Measurements from ENCODE around the gene MLKL. TPM values are rescaled to one million over a fixed set of nuclear protein-coding genes. Genes with fewer than 3 reads are reported as not detected.
"Not testable (repeated sequence)": the region's sequence is repeated elsewhere in the genome, so short reads cannot be mapped to it uniquely, and the experiment has no call there.

The MLKL gene
- total RNA-seq, 1 experiment from 2014 or later = 9.4 TPM

DNA sequence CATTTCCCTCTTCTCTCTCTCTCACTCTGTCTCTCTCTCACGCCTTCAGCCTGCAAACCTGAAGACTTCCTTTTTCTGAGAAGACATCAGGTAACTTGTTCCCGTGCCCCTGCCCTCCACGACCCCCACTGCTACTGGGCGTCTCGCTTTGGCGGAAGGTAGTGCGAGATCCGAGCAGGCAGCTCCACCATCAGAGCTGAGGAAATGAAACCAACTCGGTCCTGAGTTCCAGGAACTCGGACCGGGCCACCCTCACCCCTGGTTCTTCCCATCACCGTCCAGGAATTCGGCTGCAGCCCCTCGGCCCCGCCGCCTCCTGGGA, 585 bp downstream of the MLKL start:
- DNase-seq (ENCODE audit: low read depth) = no peak

DNA sequence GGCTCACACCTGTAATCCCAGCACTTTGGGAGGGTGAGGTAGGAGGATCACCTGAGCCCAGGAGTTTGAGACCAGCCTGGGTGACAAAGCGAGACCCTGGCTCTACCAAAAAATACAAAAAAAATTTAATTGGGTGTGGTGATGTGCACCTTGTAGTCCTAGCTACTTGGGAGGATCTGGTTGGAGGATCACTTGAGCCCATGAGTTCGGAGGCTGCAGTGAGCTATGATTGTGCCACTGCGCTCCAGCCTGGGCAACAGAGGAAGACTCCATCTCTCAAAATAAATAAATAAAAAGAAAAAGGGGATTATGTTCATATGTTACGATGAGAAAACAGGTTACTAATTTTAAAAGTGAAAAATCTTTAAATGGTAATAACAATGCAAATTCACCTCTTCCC, 996 bp downstream of the MLKL start:
- DNase-seq (ENCODE audit: low read depth) = no peak

DNA sequence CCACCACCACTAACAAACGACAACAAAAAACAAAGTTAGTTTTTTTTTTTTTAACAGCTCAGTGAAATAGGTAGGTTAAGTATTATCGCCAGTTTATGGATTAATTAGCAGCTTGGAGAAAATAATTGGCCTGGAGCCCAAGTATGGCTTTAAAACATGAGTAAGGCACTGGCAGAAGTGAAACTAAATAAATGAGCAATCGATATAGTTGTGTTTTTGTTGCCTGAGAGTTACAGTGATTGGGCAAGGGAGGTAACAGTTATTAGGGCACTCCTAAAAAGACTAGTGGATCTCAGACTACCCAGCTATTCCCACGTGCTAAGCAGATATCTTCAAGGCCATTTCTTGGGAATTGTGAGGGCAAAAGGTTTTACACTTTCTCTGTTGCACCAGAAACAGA, 2.4 kb downstream of the MLKL start:
- DNase-seq (ENCODE audit: low read depth) = peak; percentile 8

DNA sequence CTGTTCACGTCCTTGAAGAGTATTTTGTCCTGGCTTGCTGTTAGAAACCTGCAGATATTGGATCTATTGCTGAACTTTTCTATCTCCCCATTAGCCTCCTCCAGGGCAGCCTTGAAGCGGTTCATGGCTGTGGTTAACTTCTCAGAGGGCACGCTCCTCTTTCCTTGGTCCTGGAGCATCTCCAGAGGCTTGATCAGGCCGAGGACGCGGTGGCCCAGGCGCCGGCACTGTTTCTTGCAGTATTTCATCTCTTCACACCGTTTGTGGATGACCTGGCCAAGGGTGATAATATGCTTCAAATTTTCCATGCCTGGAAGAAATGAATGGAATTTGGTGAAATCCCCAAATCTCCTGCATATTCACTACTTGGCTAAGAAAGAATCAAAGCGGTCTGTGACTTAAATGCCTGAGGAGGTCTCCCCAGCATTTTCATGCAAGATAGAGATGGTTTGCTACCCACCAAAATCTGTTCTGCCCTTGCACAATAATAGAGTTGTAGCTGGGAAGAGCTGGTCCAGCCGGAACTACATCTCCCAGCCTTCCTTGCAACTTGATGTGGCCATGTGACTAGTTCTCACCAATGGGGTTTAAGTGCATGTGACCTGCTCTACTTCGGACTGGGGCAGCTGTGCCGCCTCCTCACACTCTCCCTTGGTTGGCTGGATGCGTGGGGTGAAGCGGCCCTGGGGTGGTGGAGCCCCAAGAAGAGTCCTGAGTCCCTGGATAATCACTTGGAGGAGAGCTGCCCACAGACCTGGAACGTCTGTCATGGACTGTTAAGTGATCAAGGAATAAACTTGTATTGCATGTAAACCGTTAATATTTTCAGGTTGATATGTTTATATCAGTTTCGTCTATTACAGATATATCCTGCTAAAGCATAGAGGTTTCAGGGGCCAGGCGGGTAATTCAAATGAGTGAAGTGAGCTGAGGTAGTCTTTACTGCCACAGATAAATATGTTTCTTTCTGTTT, 4.9 kb downstream of the MLKL start:
- DNase-seq (ENCODE audit: low read depth) = peak; percentile 89

DNA sequence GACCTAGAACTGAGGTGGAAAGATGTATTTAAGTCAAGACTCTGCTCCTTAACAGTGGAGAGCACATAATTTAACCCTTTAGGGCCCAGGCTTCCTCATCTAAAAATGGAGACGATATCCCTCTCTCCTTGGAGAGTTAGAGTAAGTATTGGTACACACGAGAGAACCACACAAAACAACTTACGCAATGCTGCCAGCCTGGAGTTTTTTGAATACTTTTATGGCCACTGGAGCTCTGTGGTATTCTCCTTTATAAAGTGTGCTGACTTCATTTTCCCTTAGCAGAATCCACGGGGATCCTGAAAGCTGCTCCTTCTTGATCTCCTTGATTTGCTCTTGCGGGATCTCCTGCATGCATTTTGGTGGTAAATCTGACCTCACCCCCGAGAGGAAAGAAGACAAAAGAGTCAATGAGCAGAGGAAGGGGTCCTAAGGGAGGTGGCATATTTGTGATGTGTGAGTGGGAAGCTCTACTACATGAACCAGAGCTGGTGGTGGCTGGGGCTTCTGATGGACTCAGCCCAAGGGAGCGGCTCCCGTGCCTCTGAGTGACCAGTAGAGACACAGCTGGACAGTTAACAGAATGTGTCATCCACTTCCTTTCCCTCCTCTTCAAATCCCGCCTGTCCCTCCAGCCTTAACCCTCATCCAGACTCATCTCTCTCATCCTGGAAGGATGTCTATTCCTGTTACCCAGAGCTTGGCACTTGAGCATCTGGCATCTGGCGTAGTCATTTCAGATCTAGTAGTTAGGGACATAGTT, 9.4 kb downstream of the MLKL start:
- peak; percentile 34 for DNase-seq (ENCODE audit: low read depth)

DNA sequence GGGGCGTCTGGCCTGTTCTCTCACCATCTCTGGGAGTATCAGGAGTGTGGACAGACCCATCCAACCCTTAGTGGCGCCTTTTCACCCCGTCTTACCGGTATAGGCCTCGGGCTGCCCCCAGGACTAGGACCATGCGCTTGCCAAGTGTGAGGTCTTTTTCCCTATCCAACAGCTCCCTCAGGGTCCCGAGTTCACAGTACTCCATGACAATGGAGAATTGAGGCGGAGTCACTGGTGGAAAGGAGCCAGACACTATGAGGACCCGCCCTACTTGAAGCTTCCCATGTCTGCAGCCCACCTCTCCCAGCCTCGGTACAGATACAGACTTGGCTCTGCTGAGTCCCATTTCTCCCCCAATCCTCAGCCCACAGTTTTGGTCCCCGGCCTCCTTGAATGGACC, 18.1 kb downstream of the MLKL start:
- no peak for DNase-seq (ENCODE audit: low read depth)

DNA sequence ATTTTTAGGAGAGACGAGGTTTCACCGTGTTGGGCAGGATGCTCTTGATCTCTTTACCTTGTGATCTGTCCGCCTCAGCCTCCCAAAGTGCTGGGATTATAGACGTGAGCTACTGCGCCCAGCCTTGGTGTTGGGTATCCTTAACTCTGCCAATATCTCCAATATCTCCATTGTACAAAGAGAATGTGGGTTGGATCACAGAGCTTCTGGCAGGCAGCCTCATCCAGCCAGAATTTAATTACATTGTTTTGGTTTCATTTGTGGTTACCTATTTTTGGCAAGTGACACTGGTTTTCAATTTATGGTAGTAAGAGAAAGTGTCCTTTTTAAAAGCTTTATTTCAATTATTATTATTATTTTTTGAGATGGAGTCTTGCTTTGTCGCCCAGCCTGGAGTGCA, 20.0 kb downstream of the MLKL start:
- DNase-seq (ENCODE audit: low read depth) = no peak

DNA sequence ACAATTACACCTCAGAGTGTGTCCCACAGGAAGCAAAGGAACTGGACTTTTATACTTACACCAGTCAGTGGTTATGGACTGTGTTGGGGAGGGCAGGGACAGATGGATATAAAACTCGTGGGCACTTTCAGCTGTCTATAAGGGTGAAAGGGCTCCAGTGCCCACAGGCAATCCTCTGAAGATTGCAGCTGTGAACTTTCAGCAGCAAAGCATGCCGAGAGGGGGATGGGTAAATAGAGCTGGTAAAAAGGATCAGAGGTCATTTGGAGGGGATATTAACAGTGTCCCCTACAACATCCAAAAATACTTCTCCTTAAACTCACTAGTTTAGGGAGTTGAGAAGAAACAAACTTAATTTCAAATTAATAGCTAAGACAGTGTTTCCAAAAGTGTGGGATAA, 20.7 kb downstream of the MLKL start:
- no peak for DNase-seq (ENCODE audit: low read depth)

DNA sequence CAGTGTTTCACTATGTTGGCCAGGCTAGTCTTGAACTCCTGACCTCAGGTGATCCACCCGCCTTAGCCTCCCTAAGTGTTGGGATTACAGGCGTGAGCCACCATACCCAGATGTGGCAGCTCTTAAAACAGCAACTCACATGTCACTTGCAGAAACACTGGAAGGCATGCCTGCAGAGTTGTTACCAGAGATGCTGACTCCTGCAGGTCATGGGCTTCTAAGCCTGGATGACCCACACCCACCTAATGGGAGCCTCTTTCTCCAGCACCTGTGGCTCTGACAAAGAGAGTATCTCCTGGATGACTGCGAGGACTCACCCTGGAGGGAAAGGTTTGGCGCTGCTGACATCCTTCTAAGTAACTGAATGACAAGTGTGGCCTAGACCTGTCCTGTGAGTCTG, 22.8 kb downstream of the MLKL start:
- no peak for DNase-seq (ENCODE audit: low read depth)

DNA sequence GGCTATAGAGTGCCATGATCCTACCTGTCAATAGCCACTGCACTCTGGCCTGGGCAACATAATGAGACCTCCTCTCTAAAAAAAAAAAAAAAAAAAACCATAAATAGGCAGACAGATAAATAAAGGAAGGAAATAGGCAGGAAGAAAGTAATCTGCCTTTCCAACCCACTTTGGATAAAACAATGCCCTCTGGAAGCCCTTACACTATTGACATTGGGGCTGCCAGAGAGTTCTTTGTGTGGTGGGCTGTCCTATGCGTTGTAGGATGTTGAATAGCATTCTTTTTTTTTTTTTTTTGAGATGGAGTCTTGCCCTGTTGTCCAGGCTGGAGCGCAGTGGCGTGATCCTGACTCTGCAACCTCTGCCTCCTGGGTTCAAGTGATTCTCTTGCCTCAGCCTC, 26.8 kb downstream of the MLKL start:
- no peak for DNase-seq (ENCODE audit: low read depth)

DNA sequence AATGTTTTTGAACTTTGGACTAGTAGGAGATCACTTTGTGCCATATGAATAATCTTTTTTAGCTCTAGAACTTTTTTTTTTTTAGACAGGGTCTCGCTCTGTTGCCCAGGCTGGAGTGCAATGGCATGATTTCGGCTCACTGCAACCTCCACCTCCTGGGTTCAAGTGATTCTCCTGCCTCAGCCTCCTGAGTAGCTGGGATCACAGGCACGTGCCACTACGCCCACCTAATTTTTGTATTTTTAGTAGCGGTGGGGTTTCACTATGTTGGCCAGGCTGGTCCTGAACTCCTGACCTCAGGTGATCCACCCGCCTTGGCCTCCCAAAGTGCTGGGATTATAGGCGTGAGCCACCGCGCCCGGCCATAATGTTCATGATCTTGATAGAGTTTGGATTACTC, 31.8 kb downstream of the MLKL start:
- not testable (repeated sequence) for DNase-seq (ENCODE audit: low read depth)

DNA sequence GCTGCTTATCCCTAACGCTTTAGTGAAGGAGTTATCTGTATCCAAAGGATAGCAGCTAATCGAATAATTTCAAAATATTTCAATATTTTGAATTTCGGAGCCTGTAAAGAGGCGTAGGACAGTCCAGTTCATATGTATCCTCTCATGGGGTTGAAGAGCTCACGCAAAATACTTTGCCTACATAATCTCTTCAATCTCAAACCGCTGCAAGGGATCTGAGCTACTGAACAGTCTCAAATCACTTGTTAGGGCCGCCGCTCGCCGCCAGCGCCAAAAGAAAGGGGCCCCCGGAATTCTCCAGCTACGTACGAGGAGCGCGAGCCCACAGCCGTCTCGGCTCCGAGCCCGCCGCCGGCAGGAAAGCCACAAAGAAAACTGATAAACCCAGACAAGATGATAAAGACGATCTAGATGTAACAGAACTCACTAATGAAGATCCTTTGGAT, 33.4 kb downstream of the MLKL start:
- DNase-seq (ENCODE audit: low read depth) = no peak

DNA sequence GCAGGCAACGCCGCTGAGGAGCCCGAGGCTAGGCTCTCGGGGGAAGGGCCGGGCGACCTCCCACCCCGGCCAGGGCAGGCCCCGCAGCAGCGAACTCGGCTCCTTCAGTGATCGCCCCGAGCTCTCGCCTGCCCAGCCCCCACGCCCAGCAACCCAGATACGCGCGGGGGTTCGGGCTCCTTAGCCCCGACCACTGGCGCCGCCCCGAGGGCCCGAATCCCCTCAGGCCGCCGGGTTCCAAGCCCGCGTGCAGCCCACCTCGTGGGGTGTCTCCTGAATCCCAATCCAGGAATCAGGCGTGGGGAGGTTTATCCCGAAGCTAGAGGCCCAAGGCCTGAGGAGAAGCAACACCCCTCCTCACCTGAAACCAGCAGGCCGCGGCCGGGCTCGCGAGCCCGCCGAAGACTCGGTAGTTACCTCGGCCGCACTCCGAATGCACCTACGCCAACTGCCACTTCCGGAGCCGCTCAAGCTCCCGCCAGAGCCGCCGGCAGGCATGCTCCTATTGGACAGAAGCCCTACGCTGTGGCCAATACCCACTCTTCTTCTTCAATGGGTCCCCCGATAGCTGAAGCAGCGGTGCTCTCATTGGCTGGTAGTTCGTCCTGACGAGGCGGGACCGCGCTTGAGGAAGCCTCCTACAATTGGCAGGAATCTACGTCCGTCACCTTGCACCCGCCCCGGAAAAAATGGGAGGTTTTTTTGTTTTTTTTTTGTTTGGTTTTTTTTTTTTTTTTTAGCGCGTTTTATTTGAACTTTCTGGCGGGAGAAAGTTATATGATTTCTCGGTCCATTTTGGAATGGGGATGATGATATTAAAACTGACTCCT, 34.0 kb downstream of the MLKL start, which contains the start of gene RFWD3:
Gene RFWD3, minus strand, starts transcription at position 453 of the 830 bp plus-strand sequence. CDS start 5,428 bp downstream, outside the sequence.
- peak; percentile 98 for DNase-seq (ENCODE audit: low read depth)

DNA sequence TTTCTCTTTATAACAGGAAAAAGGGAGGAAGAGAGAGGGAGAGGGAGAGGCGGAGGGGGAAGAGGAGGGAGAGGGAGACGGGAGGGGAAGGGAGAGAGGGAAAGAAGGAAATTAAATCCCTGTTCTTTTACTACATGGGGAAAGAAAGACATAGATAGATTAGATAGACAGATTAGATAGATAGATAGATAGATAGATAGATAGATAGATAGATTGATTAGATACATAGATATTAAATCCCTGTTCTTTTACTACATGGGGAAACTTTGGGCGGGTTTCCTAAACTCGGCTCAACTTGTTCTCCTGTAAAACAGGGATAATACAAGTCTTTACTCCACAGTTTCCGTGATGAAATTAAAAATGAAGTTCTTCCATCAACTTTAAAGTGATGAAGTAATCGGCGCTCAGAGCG, 34.6 kb downstream of the MLKL start:
- DNase-seq (ENCODE audit: low read depth) = no peak

DNA sequence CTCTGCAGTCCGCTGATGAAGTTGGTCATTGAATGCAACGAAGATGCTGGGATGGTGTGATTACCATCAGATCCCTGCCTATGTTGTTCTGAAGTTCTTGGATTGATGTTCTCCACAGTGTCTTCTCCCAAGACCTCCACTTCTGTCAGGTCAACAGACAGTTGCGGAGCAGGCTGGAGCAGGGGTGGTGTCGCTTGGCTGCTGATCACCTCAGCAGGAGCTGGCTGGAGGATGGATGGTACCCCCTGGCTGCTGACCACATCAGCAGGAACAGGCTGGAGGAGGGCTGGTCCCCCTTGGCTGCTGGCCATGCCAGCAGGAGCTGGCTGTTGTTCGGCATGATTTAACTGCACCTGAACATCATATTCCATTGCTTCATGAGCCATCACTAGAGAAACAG, 39.6 kb downstream of the MLKL start:
- no peak for DNase-seq (ENCODE audit: low read depth)

DNA sequence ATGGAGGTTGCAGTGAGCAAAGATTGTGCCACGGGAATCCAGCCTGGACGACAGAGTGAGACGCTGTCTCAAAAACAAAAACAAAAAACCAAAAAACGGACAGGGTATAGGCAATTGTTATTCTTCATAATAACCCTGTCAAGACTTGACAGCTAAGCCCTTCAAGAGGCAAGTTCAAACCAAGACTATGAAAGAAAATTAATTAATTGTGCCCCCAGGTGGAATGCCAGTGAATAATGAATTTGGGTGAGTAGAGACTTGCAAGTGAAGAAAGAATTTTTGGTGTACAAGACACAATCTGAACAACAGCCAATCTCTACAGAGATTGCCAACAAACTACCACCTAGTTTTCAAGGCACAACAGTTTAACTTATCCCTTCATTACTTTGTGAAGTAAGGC, 40.3 kb downstream of the MLKL start:
- no peak for DNase-seq (ENCODE audit: low read depth)

DNA sequence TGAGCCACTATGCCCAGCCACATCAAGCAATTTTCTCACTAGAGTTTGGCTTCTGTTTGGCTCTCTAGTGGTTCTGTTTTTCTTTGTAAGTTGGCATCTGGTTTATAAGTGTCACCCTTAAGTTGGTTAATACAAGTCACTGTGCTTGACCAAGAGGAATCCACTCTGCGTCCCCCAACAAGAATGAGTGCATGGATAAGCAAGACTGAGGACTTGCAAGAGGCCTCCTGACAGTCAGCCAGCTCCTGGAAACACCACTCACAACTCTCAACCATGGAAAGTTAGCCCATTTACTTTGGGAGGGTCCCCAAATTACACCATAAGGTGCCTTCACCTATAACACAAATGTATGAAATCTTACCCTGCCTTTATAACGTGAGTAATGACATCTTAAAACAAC, 41.6 kb downstream of the MLKL start:
- DNase-seq (ENCODE audit: low read depth) = no peak

DNA sequence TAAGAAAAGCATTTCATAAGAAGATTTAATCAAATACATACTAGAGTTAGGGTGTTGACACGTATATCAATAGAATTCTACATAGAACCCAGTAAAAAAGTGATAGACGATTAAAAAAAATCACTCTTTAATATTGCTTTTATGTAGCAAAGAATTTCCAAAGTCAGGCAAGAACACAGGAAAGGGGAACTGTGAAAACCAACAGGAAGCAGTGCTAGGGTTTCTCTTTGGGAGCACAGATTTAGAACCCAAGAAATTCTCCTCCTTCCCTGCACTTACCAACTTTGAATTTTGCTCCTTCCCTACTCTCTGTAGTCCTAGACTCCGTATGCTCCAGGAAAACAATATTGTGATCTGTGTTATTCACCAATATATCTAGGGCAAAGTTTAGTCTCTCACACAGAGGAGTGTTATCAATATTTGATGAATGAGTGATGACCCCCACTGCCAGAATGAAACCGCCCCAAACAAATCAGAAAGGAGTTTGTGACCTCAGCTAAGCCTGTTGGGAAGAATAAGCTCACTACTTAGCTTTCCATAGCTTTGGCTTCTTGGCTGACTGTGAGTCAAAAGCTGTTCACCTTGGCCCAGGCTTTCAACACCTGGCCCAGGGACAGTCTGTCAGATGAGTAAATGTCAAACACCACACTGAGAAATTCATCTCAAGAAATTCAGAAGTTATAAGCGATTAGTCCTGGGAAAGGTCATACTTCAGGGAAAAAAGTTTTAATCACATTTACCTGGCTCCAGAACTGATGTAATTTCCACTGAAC, 42.6 kb downstream of the MLKL start:
- DNase-seq (ENCODE audit: low read depth) = no peak

DNA sequence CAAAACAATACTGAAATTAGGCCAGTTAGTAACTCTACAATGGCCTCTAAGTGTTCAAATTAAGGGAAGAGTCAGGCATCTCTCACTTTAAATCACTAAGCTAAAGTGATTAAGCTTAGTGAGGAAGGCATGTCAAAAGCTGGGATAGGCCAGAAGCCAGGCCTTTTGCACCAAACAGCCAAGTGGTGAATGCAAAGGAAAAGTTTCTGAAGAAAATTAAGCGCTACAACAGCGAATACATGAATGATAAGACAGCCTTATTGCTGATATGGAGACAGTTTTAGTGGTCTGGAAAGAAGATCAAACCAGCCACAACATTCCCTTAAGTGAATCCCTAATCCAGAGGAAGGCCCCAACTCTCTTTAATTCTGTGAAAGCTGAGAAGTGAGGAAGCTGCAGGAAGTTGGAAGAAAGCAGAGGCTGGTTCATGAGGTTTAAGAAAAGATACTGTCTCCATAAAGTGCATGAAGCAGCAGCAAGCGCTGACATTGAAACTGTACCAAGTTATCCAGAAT, 46.1 kb downstream of the MLKL start:
- no peak for DNase-seq (ENCODE audit: low read depth)

DNA sequence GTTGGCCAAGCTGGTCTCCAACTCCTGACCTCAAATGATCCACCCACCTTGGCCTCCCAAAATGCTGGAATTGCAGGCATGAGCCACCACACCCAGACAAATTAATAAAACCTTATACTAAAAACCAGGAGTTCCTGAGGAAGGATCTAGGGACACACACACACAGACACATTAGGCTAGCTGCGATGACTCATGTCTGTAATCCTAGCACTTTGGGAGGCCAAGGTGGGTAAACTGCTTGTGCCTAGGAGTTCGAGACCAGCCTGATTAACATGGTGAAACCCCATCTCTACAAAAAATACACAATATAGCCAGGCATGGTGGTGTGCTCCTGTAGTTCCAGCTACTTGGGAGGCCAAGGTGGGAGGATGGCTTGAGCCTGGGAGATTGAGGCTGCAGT, 47.8 kb downstream of the MLKL start:
- peak; percentile 54 for DNase-seq (ENCODE audit: low read depth)

DNA sequence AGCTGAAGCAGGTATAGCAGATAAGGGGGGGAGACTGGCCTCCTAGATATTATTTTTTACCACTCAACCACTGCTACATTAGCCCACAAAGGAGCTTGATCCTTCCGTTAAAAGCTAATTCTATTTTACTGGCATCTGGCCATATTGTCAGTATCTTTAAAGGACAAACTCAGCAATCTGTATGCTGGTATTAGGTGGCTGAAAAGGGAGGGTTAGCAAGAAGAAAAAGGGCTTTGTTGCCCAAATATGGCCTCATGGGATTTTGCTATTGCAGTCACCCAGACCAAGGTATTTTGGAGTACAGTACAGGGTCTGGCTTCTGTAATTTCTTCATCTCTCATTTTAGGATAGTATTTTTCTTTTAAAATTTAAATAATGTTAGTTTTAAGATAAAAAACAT, 48.4 kb downstream of the MLKL start:
- no peak for DNase-seq (ENCODE audit: low read depth)

All from LHCN-M2 (cell line).